Measurements from ENCODE around the gene GOLGA1. TPM values are rescaled to one million over a fixed set of nuclear protein-coding genes. Genes with fewer than 3 reads are reported as not detected.

Gene GOLGA1
- total and polyA plus RNA-seq, 10 of the 15 experiments (the other 5 are each of a cell fraction or from before 2014, with no cell fraction given): 2.9 to 14.1 (median 8.1) TPM

DNA sequence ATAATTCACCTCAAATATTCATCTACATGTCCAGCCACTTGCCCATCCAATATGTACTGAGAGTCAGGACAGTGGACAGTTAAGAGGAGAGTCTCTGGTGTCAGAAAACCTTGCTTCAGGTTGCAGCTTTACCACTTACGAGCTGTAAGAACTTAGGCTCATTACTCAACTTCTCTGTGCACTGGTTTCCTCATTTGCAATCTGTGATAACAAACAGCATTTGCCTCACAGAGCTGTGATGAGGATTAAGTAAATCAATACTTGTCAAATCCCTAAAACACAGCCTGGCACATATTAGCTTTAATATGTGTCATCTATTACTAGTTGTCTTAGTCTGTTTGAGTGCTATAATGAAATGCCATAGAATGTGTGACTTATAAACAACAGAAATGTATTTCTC lies 8.6 kb downstream of the GOLGA1 start:
- H3K27me3 ChIP-seq (replicated peaks in 1 of 2; ENCODE audit: control insufficient read depth in 2 of 2, insufficient read depth in 2 of 2, low read length in 1 of 2): no peaks in the 10 kb centered on the region
- intact Hi-C loops (cut with micrococcal nuclease; ENCODE audit: unreplicated experiment): no loop called here
- FAIRE-seq (no peak), DNase-seq (ENCODE audit: low read depth, low spot score) (no peak), ATAC-seq (no peak)
- no peak overlapping the region for H2AFZ ChIP-seq (ENCODE audit: control insufficient read depth, low read depth, low read length)
- H3K4me3 ChIP-seq: no peak overlapping the region
- peaks cover 10% of the 10 kb centered on the region for H3K4me1 ChIP-seq (ENCODE audit: control insufficient read depth, insufficient read depth, low read length)
- no peaks in the 10 kb centered on the region for H4K20me1 ChIP-seq (ENCODE audit: control insufficient read depth, insufficient read depth)
- H3K4me2 ChIP-seq (ENCODE audit: control insufficient read depth, insufficient read depth): no peak overlapping the region
- CTCF ChIA-PET: interaction anchor here (1.0 to 1.6 kb wide), 3 partner anchors 18 to 211 kb away, joined by 3 to 6 read pairs (median 3); partner anchors contain the start of genes SCAI and WDR38
- in situ Hi-C loops (cut with MboI): no loop called here
- TF ChIP-seq NFYB (IDR thresholded peaks at IDR 0.05; ENCODE audit: insufficient read depth, low read depth, low read length) (no peak), USF1 (IDR thresholded peaks at IDR 0.05; ENCODE audit: borderline replicate concordance, extremely low read length, insufficient read depth, low read depth, low read length) (no peak)
- TF ChIP-seq, protein P1, sequence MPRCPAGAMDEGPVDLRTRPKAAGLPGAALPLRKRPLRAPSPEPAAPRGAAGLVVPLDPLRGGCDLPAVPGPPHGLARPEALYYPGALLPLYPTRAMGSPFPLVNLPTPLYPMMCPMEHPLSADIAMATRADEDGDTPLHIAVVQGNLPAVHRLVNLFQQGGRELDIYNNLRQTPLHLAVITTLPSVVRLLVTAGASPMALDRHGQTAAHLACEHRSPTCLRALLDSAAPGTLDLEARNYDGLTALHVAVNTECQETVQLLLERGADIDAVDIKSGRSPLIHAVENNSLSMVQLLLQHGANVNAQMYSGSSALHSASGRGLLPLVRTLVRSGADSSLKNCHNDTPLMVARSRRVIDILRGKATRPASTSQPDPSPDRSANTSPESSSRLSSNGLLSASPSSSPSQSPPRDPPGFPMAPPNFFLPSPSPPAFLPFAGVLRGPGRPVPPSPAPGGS (IDR thresholded peaks at IDR 0.05; ENCODE audit: borderline replicate concordance, insufficient read depth, low read depth, low read length, poor library complexity, severe bottlenecking): peak; percentile 66
- SMC1A ChIA-PET (ENCODE audit: uncharacterized antibody, unreplicated experiment): interaction anchor here (1.2 kb wide), 2 partner anchors 8 to 17 kb away, joined by 3 to 4 read pairs; no protein-coding TSS in a partner anchor
- no peaks in the 10 kb centered on the region for H3K9me3 ChIP-seq (replicated peaks; ENCODE audit: control insufficient read depth, insufficient read depth, low read length)
- no peak overlapping the region for H3K9ac ChIP-seq (ENCODE audit: control insufficient read depth, insufficient read depth, low read length)
- no TSS peak for BruUV-seq (replicated peaks)
- POLR2A ChIA-PET: interaction anchor here (0.5 kb wide), 1 partner anchor 18 kb away, joined by 6 read pairs; no protein-coding TSS in a partner anchor
- peaks cover 0 to 18% of the 10 kb centered on the region in 2 experiments; a peak in 3 of 4 replicates for H3K36me3 ChIP-seq (ENCODE audit: control insufficient read depth in 2 of 2, insufficient read depth in 2 of 2, low read length in 1 of 2)
- WGBS (ENCODE audit: insufficient coverage, insufficient replicate concordance, low lambda C conversion rate, missing lambda C conversion rate): 94% methylated on average over 1 of the region's 1 CpG
- H3K27ac ChIP-seq (ENCODE audit: control insufficient read depth, insufficient read depth): no peak overlapping the region
- RAD21 ChIA-PET (ENCODE audit: unreplicated experiment): no interaction called here
- no peaks in the 10 kb centered on the region for H3K79me2 ChIP-seq (ENCODE audit: control insufficient read depth, insufficient read depth, low read length)
